Measurements from ENCODE around the gene SULF2. TPM values are rescaled to one million over a fixed set of nuclear protein-coding genes. Genes with fewer than 3 reads are reported as not detected.

SULF2 gene
- total RNA-seq, 1 experiment from 2014 or later = not detected

- no peaks in the 10 kb centered on the region for H3K79me2 ChIP-seq (ENCODE audit: low read length)
- no peaks in the 10 kb centered on the region for H3K9me2 ChIP-seq (replicated peaks; ENCODE audit: insufficient read depth, low read length)
- no peak overlapping the region for H2AFZ ChIP-seq (ENCODE audit: low read length)
- no peaks in the 10 kb centered on the region for H3K9me3 ChIP-seq (ENCODE audit: low read length)
- H3K9ac ChIP-seq (ENCODE audit: low read length) = no peak overlapping the region
- DNase-seq = peak; percentile 54
- no peak overlapping the region for H3K4me2 ChIP-seq (ENCODE audit: low read depth, low read length, poor library complexity, severe bottlenecking)
- H3K36me3 ChIP-seq (ENCODE audit: insufficient read depth, low read length) = no peaks in the 10 kb centered on the region
- no peaks in the 10 kb centered on the region; the same call in 1 of the 2 replicates for H4K20me1 ChIP-seq (ENCODE audit: insufficient read depth, low read depth, low read length)
- H3K27ac ChIP-seq (ENCODE audit: low read length) = no peak overlapping the region
- no peaks in the 10 kb centered on the region for H3K4me1 ChIP-seq (ENCODE audit: low read length)
- H3K4me3 ChIP-seq (ENCODE audit: low read length) = no peak overlapping the region
- H3K27me3 ChIP-seq (ENCODE audit: low read length) = no peaks in the 10 kb centered on the region
Measured at GRCh38 chr20:47676219-47676721, 109.0 kb downstream of the SULF2 start.

DNA sequence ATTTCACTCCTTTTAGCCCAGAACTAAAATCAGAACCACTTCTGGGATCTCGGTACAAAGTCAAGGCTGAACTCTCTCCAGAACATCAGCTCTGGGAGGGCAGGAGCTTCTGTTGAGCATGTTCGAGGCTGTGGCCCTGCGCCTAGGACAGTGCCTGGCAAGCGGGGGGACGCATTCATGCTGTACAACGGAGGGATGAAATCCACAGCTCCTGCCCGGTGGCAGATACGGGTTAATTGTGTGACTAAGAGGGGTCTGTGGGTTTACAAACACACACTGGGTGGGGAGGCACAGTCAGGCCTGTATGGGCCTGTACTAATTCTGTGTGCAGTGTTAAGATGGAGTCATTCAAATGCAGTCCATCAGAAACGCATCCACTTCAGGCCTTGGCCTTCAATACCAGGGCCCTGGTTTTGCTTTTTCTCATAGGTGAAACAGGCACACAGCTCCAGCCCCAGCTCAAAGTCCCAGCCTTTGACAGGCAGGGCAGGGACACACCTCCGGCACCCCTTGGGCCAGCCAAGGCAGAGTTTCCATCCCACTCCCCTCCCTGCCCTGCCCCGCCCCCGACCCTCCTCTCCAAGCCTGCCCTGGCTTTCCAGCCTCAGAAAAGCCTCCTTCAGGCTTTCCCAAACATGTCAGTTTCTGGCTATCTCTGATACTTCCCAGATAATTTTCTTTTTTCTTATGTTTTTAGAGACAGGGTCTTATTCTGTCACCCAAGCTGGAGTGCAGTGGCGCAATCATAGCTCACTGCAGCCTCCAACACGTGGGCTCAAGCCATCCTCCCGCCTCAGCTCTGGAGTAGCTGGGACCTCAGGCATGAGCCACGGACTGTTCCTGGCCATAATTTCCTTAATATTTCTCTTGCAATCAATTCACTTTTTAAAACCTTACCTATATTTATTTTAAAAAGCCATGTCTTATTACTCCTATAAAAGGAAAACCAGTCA is 109.8 kb downstream of the SULF2 start:
- Histone ChIP-seq H3K4me2 (ENCODE audit: low read depth, low read length, poor library complexity, severe bottlenecking) (no peak overlapping the region), H3K9ac (ENCODE audit: low read length) (no peak overlapping the region), H3K79me2 (ENCODE audit: low read length) (no peaks in the 10 kb centered on the region), H3K27me3 (ENCODE audit: low read length) (no peaks in the 10 kb centered on the region), H4K20me1 (ENCODE audit: insufficient read depth, low read depth, low read length) (no peaks in the 10 kb centered on the region; the same call in 1 of the 2 replicates), H3K4me1 (ENCODE audit: low read length) (no peaks in the 10 kb centered on the region), H2AFZ (ENCODE audit: low read length) (no peak overlapping the region), H3K36me3 (ENCODE audit: insufficient read depth, low read length) (no peaks in the 10 kb centered on the region), H3K9me2 (replicated peaks; ENCODE audit: insufficient read depth, low read length) (no peaks in the 10 kb centered on the region), H3K9me3 (ENCODE audit: low read length) (no peaks in the 10 kb centered on the region), H3K4me3 (ENCODE audit: low read length) (no peak overlapping the region), H3K27ac (ENCODE audit: low read length) (no peak overlapping the region)
- DNase-seq = no peak

- Histone ChIP-seq H3K9ac (ENCODE audit: low read length) (no peak overlapping the region), H3K4me1 (ENCODE audit: low read length) (no peaks in the 10 kb centered on the region), H3K9me3 (ENCODE audit: low read length) (no peaks in the 10 kb centered on the region), H4K20me1 (ENCODE audit: insufficient read depth, low read depth, low read length) (no peaks in the 10 kb centered on the region; the same call in 1 of the 2 replicates), H3K27me3 (ENCODE audit: low read length) (no peaks in the 10 kb centered on the region), H2AFZ (ENCODE audit: low read length) (no peak overlapping the region), H3K27ac (ENCODE audit: low read length) (no peak overlapping the region), H3K4me3 (ENCODE audit: low read length) (no peak overlapping the region), H3K79me2 (ENCODE audit: low read length) (no peaks in the 10 kb centered on the region), H3K4me2 (ENCODE audit: low read depth, low read length, poor library complexity, severe bottlenecking) (no peak overlapping the region), H3K36me3 (ENCODE audit: insufficient read depth, low read length) (no peaks in the 10 kb centered on the region), H3K9me2 (replicated peaks; ENCODE audit: insufficient read depth, low read length) (no peaks in the 10 kb centered on the region)
- no peak for DNase-seq
Measured at GRCh38 chr20:47674686-47675085, 110.6 kb downstream of the SULF2 start.

DNA sequence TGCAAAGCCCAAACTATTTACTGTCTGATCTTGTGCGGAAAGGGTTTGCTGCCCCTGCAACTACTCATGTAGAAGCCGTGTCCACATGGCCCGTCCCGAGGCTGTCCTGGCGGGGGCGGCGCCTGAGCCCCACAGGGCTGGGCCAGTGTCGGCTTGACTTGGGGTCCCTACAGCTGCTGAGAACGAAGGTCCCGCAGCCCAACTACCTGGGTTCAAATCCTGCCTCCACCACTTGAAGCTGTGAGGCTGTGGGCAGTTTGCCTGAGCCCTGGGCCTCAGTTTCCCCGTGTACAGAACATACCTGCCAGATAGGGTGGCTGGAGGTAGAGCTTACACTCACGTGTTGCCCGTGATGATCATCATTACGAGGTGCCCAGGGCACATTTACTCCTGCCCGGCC is 111.1 kb downstream of the SULF2 start:
- DNase-seq = no peak
- Histone ChIP-seq H3K4me3 (ENCODE audit: low read length) (no peak overlapping the region), H3K4me2 (ENCODE audit: low read depth, low read length, poor library complexity, severe bottlenecking) (no peak overlapping the region), H3K9me3 (ENCODE audit: low read length) (no peaks in the 10 kb centered on the region), H3K36me3 (ENCODE audit: insufficient read depth, low read length) (no peaks in the 10 kb centered on the region), H4K20me1 (ENCODE audit: insufficient read depth, low read depth, low read length) (no peaks in the 10 kb centered on the region; the same call in 1 of the 2 replicates), H3K4me1 (ENCODE audit: low read length) (no peaks in the 10 kb centered on the region), H3K27ac (ENCODE audit: low read length) (no peak overlapping the region), H3K9ac (ENCODE audit: low read length) (no peak overlapping the region), H3K9me2 (replicated peaks; ENCODE audit: insufficient read depth, low read length) (no peaks in the 10 kb centered on the region), H3K27me3 (ENCODE audit: low read length) (no peaks in the 10 kb centered on the region), H3K79me2 (ENCODE audit: low read length) (no peaks in the 10 kb centered on the region), H2AFZ (ENCODE audit: low read length) (no peak overlapping the region)

DNA sequence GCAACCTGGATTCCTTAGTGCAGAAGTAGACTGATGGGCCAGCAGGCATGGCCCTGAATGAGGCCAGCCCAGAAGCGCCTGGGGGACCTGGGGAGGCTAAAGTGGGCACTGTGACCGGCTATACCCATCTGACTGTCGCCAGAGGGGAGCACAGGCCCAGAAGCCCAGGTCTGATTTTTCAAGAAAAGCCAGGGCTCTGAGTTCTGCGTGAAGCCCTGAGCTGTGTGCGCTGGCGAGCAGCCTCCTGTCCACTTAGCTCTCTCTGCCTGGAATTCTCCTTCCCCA is 111.7 kb downstream of the SULF2 start:
- Histone ChIP-seq H3K9ac (ENCODE audit: low read length) (no peak overlapping the region), H3K79me2 (ENCODE audit: low read length) (no peaks in the 10 kb centered on the region), H3K36me3 (ENCODE audit: insufficient read depth, low read length) (no peaks in the 10 kb centered on the region), H3K4me1 (ENCODE audit: low read length) (no peaks in the 10 kb centered on the region), H3K9me2 (replicated peaks; ENCODE audit: insufficient read depth, low read length) (no peaks in the 10 kb centered on the region), H2AFZ (ENCODE audit: low read length) (no peak overlapping the region), H3K27me3 (ENCODE audit: low read length) (no peaks in the 10 kb centered on the region), H3K4me2 (ENCODE audit: low read depth, low read length, poor library complexity, severe bottlenecking) (no peak overlapping the region), H3K27ac (ENCODE audit: low read length) (no peak overlapping the region), H3K9me3 (ENCODE audit: low read length) (no peaks in the 10 kb centered on the region), H3K4me3 (ENCODE audit: low read length) (no peak overlapping the region), H4K20me1 (ENCODE audit: insufficient read depth, low read depth, low read length) (no peaks in the 10 kb centered on the region; the same call in 1 of the 2 replicates)
- no peak for DNase-seq

GRCh38 chr20:47672886-47673670 is 112.2 kb downstream of the SULF2 start:
- DNase-seq = no peak
- no peaks in the 10 kb centered on the region for H3K36me3 ChIP-seq (ENCODE audit: insufficient read depth, low read length)
- no peak overlapping the region for H2AFZ ChIP-seq (ENCODE audit: low read length)
- no peaks in the 10 kb centered on the region for H3K9me3 ChIP-seq (ENCODE audit: low read length)
- H3K4me1 ChIP-seq (ENCODE audit: low read length) = no peaks in the 10 kb centered on the region
- no peaks in the 10 kb centered on the region; the same call in 1 of the 2 replicates for H4K20me1 ChIP-seq (ENCODE audit: insufficient read depth, low read depth, low read length)
- no peak overlapping the region for H3K9ac ChIP-seq (ENCODE audit: low read length)
- no peak overlapping the region for H3K4me2 ChIP-seq (ENCODE audit: low read depth, low read length, poor library complexity, severe bottlenecking)
- H3K9me2 ChIP-seq (replicated peaks; ENCODE audit: insufficient read depth, low read length) = no peaks in the 10 kb centered on the region
- H3K79me2 ChIP-seq (ENCODE audit: low read length) = no peaks in the 10 kb centered on the region
- no peak overlapping the region for H3K27ac ChIP-seq (ENCODE audit: low read length)
- H3K27me3 ChIP-seq (ENCODE audit: low read length) = no peaks in the 10 kb centered on the region
- no peak overlapping the region for H3K4me3 ChIP-seq (ENCODE audit: low read length)

DNA sequence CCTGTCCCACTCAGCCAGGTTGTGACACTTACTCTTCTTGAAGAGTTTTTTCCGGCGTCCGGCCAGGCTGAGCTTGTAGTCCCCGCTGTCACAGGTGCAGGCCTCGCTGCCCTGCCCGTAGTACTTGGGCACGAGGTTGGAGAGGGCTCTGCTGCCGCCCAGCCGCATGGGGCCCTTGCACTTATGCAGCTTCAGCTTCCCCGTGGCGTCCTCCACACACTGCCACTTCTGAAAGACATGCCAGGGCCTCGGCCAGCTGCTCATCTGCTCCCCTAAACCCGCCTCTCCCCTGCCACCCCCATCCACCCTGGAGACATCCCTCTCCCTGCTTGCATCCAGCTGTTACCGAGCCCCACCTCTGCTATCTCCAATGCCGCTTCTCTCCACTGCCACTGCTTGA is 113.1 kb downstream of the SULF2 start:
- Histone ChIP-seq H2AFZ (ENCODE audit: low read length) (no peak overlapping the region), H3K4me3 (ENCODE audit: low read length) (no peak overlapping the region), H3K4me1 (ENCODE audit: low read length) (no peaks in the 10 kb centered on the region), H4K20me1 (ENCODE audit: insufficient read depth, low read depth, low read length) (no peaks in the 10 kb centered on the region), H3K79me2 (ENCODE audit: low read length) (no peaks in the 10 kb centered on the region), H3K4me2 (ENCODE audit: low read depth, low read length, poor library complexity, severe bottlenecking) (no peak overlapping the region), H3K27ac (ENCODE audit: low read length) (no peak overlapping the region), H3K9me2 (replicated peaks; ENCODE audit: insufficient read depth, low read length) (no peaks in the 10 kb centered on the region), H3K9me3 (ENCODE audit: low read length) (no peaks in the 10 kb centered on the region), H3K9ac (ENCODE audit: low read length) (no peak overlapping the region), H3K36me3 (ENCODE audit: insufficient read depth, low read length) (no peaks in the 10 kb centered on the region), H3K27me3 (ENCODE audit: low read length) (no peaks in the 10 kb centered on the region)
- DNase-seq = no peak

DNA sequence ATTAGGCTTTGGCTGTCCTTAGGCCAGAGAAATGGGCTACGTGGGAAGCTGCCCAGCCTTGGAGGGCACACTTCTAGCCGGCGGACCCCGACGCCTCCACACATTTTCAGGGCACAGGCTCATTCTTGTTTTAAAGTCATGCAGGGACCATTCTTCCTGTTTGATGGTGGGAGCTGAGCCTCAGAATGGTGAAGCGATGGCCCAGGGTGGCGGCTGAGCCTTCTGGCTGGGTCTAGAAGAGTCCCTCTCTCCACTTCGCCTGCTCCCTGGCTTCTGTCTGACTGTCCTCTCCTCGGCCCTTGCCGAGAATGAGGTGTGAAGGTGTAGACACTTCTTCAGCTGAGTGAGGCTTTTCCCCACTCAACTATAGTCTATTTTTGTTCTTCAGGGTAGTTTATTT is 114.4 kb downstream of the SULF2 start:
- Histone ChIP-seq H3K4me1 (ENCODE audit: low read length) (no peaks in the 10 kb centered on the region), H2AFZ (ENCODE audit: low read length) (no peak overlapping the region), H3K27me3 (ENCODE audit: low read length) (no peaks in the 10 kb centered on the region), H3K9me3 (ENCODE audit: low read length) (no peaks in the 10 kb centered on the region), H3K9me2 (replicated peaks; ENCODE audit: insufficient read depth, low read length) (no peaks in the 10 kb centered on the region), H3K9ac (ENCODE audit: low read length) (no peak overlapping the region), H3K27ac (ENCODE audit: low read length) (no peak overlapping the region), H4K20me1 (ENCODE audit: insufficient read depth, low read depth, low read length) (no peaks in the 10 kb centered on the region), H3K79me2 (ENCODE audit: low read length) (no peaks in the 10 kb centered on the region), H3K4me2 (ENCODE audit: low read depth, low read length, poor library complexity, severe bottlenecking) (no peak overlapping the region), H3K4me3 (ENCODE audit: low read length) (no peak overlapping the region), H3K36me3 (ENCODE audit: insufficient read depth, low read length) (no peaks in the 10 kb centered on the region)
- no peak for DNase-seq

Measured in Karpas-422 (cell line).